RPMI8226 (cell line): Measurements from ENCODE around the gene LIMCH1.
"Not testable (repeated sequence)": the region's sequence is repeated elsewhere in the genome, so short reads cannot be mapped to it uniquely, and the experiment has no call there.

Experiments used
- DNase-seq: peaks from one replicate; pipeline ENCODE4 v3.0.0-alpha.2; 2015

LIMCH1 gene

GRCh38 chr4:41645728-41646390 is 107.9 kb downstream of the LIMCH1 start:
- DNase-seq = no peak

GRCh38 chr4:41646862-41647261 is 108.9 kb downstream of the LIMCH1 start:
- DNase-seq = no peak

- no peak for DNase-seq
These were observed 109.4 kb downstream of the LIMCH1 start for GRCh38 chr4:41647383-41647782.

- DNase-seq = not testable (repeated sequence)
These were observed 113.2 kb downstream of the LIMCH1 start for GRCh38 chr4:41651150-41651549.

GRCh38 chr4:41652971-41653370 is 115.0 kb downstream of the LIMCH1 start:
- no peak for DNase-seq

- no peak for DNase-seq
These were observed 115.6 kb downstream of the LIMCH1 start for GRCh38 chr4:41653523-41653922.

- DNase-seq = no peak
These were observed 117.2 kb downstream of the LIMCH1 start for GRCh38 chr4:41655177-41655576.

GRCh38 chr4:41656106-41656505 is 118.1 kb downstream of the LIMCH1 start:
- DNase-seq = no peak

- no peak for DNase-seq
These were observed 118.9 kb downstream of the LIMCH1 start for GRCh38 chr4:41656572-41657520.

GRCh38 chr4:41657561-41657960 is 119.6 kb downstream of the LIMCH1 start:
- no peak for DNase-seq

GRCh38 chr4:41658163-41658562 is 120.2 kb downstream of the LIMCH1 start:
- DNase-seq = no peak

- DNase-seq = no peak
These were observed 122.4 kb downstream of the LIMCH1 start for GRCh38 chr4:41660352-41660751.

GRCh38 chr4:41661442-41662076 is 123.6 kb downstream of the LIMCH1 start:
- DNase-seq = peak; percentile 45

- DNase-seq = no peak
These were observed 127.8 kb downstream of the LIMCH1 start for GRCh38 chr4:41665636-41666207.

- no peak for DNase-seq
These were observed 130.1 kb downstream of the LIMCH1 start for GRCh38 chr4:41668024-41668423.

GRCh38 chr4:41670530-41670929 is 132.6 kb downstream of the LIMCH1 start:
- DNase-seq = no peak

GRCh38 chr4:41670982-41671381 is 133.0 kb downstream of the LIMCH1 start:
- no peak for DNase-seq

GRCh38 chr4:41678086-41678816 is 140.3 kb downstream of the LIMCH1 start:
- DNase-seq = no peak

- no peak for DNase-seq
These were observed 141.0 kb downstream of the LIMCH1 start for GRCh38 chr4:41678951-41679350.

GRCh38 chr4:41679991-41680390 is 142.0 kb downstream of the LIMCH1 start:
- no peak for DNase-seq

GRCh38 chr4:41681054-41681453 is 143.1 kb downstream of the LIMCH1 start:
- no peak for DNase-seq

- no peak for DNase-seq
These were observed 145.4 kb downstream of the LIMCH1 start for GRCh38 chr4:41683326-41683725.

GRCh38 chr4:41686893-41687292 is 148.9 kb downstream of the LIMCH1 start:
- no peak for DNase-seq
